Uterus (tissue), 2 donors: ENCODE results near the gene LRRC28.

ENCODE experiments used
- CTCF ChIP-seq, 4 experiments: fragments of 200-600 bp in 2 of 4; fragments of 450-650 bp in 2 of 4; sonication (generic) in 2 of 4; IDR thresholded peaks; one replicate each; pipeline ENCODE4 v1.5.1; 2016 to 2019; ENCODE audit warnings: antibody characterized with exemption in 4 of 4, mild to moderate bottlenecking in 2 of 4, moderate library complexity in 1 of 4
- POLR2A ChIP-seq, 2 donors: fragments of 450-650 bp; IDR thresholded peaks; one replicate each; pipeline ENCODE4 v1.6.1; 2016; ENCODE audit warnings: antibody characterized with exemption in 2 of 2, mild to moderate bottlenecking in 1 of 2, moderate library complexity in 1 of 2

- TF ChIP-seq CTCF (IDR thresholded peaks at IDR 0.05) (no peak), POLR2A (IDR thresholded peaks at IDR 0.05) (no peak)
Observed at GRCh38 chr15:99226802-99227201, 24.5 kb upstream of the LRRC28 start.
